ENCODE results near the gene PTK6. TPM values are rescaled to one million over a fixed set of nuclear protein-coding genes. Genes with fewer than 3 reads are reported as not detected.

The PTK6 gene
- total and polyA plus RNA-seq, 2 of the 13 experiments (the other 11 are each of a cell fraction or from before 2014, with no cell fraction given), result 0.08 TPM; not detected in 1

- TF ChIP-seq NRL (CRISPR knock-in tag; IDR thresholded peaks at IDR 0.05; ENCODE audit: borderline replicate concordance) (peak; percentile 74), SP4 (CRISPR knock-in tag; IDR thresholded peaks at IDR 0.05) (0 out of 2 replicates have a peak, but pooled peaks have one; percentile 16), XBP1 (CRISPR knock-in tag; IDR thresholded peaks at IDR 0.05) (peak; percentile 34; the same call in 1 of the 2 replicates), ATF2 (CRISPR knock-in tag; IDR thresholded peaks at IDR 0.05) (no peak), ZNF18 (CRISPR knock-in tag; IDR thresholded peaks at IDR 0.05; ENCODE audit: insufficient replicate concordance) (no peak)
- TF ChIP-seq, protein P1, sequence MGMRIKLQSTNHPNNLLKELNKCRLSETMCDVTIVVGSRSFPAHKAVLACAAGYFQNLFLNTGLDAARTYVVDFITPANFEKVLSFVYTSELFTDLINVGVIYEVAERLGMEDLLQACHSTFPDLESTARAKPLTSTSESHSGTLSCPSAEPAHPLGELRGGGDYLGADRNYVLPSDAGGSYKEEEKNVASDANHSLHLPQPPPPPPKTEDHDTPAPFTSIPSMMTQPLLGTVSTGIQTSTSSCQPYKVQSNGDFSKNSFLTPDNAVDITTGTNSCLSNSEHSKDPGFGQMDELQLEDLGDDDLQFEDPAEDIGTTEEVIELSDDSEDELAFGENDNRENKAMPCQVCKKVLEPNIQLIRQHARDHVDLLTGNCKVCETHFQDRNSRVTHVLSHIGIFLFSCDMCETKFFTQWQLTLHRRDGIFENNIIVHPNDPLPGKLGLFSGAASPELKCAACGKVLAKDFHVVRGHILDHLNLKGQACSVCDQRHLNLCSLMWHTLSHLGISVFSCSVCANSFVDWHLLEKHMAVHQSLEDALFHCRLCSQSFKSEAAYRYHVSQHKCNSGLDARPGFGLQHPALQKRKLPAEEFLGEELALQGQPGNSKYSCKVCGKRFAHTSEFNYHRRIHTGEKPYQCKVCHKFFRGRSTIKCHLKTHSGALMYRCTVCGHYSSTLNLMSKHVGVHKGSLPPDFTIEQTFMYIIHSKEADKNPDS (CRISPR knock-in tag; IDR thresholded peaks at IDR 0.05), result peak; percentile 57; the same call in 1 of the 2 replicates
- TF ChIP-seq, protein P2, sequence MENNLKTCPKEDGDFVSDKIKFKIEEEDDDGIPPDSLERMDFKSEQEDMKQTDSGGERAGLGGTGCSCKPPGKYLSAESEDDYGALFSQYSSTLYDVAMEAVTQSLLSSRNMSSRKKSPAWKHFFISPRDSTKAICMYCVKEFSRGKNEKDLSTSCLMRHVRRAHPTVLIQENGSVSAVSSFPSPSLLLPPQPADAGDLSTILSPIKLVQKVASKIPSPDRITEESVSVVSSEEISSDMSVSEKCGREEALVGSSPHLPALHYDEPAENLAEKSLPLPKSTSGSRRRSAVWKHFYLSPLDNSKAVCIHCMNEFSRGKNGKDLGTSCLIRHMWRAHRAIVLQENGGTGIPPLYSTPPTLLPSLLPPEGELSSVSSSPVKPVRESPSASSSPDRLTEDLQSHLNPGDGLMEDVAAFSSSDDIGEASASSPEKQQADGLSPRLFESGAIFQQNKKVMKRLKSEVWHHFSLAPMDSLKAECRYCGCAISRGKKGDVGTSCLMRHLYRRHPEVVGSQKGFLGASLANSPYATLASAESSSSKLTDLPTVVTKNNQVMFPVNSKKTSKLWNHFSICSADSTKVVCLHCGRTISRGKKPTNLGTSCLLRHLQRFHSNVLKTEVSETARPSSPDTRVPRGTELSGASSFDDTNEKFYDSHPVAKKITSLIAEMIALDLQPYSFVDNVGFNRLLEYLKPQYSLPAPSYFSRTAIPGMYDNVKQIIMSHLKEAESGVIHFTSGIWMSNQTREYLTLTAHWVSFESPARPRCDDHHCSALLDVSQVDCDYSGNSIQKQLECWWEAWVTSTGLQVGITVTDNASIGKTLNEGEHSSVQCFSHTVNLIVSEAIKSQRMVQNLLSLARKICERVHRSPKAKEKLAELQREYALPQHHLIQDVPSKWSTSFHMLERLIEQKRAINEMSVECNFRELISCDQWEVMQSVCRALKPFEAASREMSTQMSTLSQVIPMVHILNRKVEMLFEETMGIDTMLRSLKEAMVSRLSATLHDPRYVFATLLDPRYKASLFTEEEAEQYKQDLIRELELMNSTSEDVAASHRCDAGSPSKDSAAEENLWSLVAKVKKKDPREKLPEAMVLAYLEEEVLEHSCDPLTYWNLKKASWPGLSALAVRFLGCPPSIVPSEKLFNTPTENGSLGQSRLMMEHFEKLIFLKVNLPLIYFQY (CRISPR knock-in tag; IDR thresholded peaks at IDR 0.05; ENCODE audit: borderline replicate concordance), result no peak
- TF ChIP-seq, protein P3, sequence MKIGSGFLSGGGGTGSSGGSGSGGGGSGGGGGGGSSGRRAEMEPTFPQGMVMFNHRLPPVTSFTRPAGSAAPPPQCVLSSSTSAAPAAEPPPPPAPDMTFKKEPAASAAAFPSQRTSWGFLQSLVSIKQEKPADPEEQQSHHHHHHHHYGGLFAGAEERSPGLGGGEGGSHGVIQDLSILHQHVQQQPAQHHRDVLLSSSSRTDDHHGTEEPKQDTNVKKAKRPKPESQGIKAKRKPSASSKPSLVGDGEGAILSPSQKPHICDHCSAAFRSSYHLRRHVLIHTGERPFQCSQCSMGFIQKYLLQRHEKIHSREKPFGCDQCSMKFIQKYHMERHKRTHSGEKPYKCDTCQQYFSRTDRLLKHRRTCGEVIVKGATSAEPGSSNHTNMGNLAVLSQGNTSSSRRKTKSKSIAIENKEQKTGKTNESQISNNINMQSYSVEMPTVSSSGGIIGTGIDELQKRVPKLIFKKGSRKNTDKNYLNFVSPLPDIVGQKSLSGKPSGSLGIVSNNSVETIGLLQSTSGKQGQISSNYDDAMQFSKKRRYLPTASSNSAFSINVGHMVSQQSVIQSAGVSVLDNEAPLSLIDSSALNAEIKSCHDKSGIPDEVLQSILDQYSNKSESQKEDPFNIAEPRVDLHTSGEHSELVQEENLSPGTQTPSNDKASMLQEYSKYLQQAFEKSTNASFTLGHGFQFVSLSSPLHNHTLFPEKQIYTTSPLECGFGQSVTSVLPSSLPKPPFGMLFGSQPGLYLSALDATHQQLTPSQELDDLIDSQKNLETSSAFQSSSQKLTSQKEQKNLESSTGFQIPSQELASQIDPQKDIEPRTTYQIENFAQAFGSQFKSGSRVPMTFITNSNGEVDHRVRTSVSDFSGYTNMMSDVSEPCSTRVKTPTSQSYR (CRISPR knock-in tag; IDR thresholded peaks at IDR 0.05; ENCODE audit: borderline replicate concordance), result no peak
These were observed 2.1 kb downstream of the PTK6 start (continued) for GRCh38 chr20:63534831-63535651.

All from HepG2 (cell line).